Renal cortical epithelial cell (primary cell): ENCODE measurements around the gene SPTLC1. TPM values are rescaled to one million over a fixed set of nuclear protein-coding genes. Genes with fewer than 3 reads are reported as not detected.
"Not testable (repeated sequence)": the region's sequence is repeated elsewhere in the genome, so short reads cannot be mapped to it uniquely, and the experiment has no call there.

ENCODE experiments used
- DNase-seq: peaks from one replicate; pipeline ENCODE4 v3.0.0-alpha.2; 2011; ENCODE audit warnings: low read depth
- total RNA-seq: library from RNA; depleted of rRNA; stranded (reverse); fragments of >200 nt; gene quantifications from 2 replicates; pipeline ENCODE4 v1.2.3, GENCODE V29; 2014

The SPTLC1 gene
- total RNA-seq, 1 donor from 2014 or later: 144 TPM

GRCh38 chr9:92032891-92033290, 82.3 kb downstream of the SPTLC1 start:
- DNase-seq: no peak

DNA sequence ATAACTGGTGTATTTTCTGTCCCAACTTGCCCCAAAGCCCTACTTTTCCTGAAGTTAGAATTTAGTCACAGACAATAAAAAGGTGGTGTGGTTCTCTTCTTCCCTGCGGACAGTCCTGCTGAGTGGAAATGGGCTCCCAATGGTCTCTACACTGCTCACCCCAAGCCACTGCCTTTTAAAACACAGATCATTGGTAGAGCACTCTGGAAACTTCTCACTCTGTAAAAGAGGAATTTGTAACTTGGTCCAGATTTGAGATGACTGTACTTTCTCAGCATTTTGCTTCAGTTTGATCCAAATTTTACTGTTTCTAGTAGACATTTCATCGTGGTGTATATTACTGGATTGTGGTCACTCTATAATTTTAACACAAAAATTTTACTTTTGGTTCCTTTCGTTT, 84.8 kb downstream of the SPTLC1 start:
- no peak for DNase-seq

DNA sequence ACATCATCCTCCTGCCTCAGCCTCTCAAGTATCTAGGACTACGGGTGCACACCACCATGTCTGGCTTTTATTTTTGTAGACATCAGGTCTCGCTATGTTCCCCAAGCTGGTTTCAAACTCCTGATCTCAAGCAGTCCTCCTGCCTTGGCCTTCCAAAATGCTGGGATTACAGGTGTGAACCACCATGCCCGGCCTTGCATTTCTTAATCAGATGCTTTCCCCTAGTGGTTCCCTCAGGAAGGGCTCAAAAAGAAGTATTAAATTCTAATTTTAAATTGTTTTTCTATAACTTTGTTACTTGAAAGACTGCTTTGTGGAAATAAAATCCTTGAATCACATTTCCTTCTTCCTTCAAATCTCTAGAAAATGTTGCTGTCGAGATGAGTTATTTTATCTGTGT, 85.7 kb downstream of the SPTLC1 start:
- no peak for DNase-seq

- DNase-seq: no peak
Observed at GRCh38 chr9:92026206-92027002, 88.8 kb downstream of the SPTLC1 start.

DNA sequence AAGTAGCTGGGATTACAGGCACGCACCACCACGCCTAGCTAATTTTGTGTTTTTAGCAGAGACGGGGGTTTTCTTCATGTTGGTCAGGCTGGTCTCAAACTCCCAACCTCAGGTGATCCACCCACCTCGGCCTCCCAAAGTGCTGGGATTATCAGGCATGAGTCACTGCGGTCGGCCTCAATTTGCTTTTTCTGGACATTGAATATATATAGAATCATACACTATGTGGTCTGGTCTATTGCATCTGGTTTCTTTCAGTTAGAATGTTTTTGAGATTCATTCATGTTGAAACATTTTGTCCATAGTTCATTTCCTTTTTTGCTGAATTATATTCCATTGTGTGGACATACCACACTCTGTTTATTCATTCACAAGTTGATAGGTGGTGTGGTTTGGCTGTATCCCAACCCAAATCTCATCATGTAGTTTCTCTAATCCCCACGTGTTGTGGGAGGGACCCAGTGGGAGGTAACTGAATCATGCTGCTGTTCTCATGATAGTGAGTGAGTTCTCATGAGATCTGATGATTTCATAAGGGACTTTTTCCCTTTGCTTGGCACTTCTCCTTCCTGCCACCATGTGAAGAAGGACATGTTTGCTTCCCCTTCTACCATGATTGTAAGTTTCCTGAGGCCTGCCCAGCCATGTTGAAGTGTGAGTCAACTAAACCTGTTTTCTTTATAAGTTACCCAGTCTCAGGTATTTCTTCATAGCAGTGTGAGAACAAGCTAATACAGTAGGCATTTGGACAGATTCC, 93.2 kb downstream of the SPTLC1 start:
- DNase-seq: peak; percentile 26

- no peak for DNase-seq
Observed at GRCh38 chr9:92019658-92020057, 95.6 kb downstream of the SPTLC1 start.

GRCh38 chr9:92010705-92011536, 104.3 kb downstream of the SPTLC1 start:
- DNase-seq: no peak

GRCh38 chr9:92010253-92010652, 105.0 kb downstream of the SPTLC1 start:
- DNase-seq: not testable (repeated sequence)

DNA sequence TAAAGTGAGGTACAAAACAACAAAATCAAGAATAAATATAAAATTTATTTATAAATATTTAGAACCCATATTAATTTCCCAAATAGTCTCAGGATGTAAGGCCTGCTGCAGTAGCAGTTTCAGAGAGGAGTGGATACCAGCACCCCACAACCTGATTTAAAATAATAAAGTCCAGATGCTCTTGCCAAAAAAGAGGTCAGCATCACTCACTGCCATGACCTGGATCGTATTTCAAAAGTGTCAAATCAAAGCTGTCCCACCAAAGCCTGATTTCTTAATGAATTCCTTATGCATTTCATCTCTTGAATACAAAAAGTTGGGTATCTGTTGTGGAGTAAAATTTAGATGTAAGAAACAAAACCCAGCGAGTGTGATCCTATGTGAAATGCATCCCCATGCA, 107.2 kb downstream of the SPTLC1 start:
- DNase-seq: no peak

DNA sequence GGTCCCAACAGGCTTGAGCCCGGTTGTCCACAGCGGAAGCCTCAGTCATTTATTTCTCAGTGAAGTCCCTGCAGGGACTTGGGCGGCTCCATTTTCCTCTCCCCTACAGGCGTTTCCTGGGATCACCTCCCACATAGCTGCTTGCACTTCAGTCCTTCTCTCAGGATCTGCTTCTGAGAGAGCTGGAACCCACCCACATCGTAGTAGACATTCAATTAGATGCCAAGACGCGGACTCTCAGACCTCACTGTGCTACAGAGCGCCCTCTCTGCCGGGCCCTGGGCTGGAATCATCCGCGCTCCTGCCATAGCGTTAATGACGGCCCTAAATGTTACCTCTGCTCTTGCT, 111.2 kb downstream of the SPTLC1 start:
- no peak for DNase-seq

GRCh38 chr9:92003308-92004044, 111.7 kb downstream of the SPTLC1 start:
- DNase-seq: no peak

- not testable (repeated sequence) for DNase-seq
Observed at GRCh38 chr9:92001948-92002347, 113.3 kb downstream of the SPTLC1 start.

- no peak for DNase-seq
Observed at GRCh38 chr9:92001244-92001643, 114.0 kb downstream of the SPTLC1 start.

DNA sequence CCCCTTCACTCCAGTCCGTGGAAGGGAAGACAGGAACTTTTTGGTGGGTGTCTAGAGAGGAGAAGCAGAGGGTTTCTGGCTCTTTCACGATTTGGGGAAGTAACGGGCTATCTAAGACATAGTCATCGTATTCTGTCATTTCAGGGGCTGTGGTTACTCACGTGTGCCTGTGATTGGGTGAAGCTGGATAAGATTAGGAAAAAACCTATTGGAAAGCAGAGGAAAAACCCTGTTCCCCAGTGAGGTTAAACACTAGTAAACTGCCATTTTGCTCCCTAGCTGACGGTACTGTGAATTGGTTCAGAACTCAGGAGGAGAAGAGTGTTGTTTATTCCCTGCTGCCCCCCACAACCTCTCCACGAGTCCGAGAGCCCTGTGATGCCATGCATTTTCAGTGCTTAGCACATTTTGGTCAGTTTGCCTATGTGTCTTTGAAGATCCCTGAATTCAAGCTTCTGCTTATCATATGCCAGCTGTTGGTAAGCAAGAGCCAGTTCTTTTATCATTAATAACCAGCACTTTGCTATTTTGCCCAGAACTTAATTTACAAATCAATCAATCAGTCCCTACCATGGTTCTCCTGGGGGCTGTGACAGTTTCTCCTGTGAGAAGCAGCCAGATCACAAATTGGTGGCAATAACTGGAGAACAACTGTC, 120.1 kb downstream of the SPTLC1 start:
- no peak for DNase-seq

GRCh38 chr9:91994422-91994821, 120.8 kb downstream of the SPTLC1 start:
- no peak for DNase-seq

GRCh38 chr9:91992461-91993041, 122.7 kb downstream of the SPTLC1 start:
- no peak for DNase-seq

DNA sequence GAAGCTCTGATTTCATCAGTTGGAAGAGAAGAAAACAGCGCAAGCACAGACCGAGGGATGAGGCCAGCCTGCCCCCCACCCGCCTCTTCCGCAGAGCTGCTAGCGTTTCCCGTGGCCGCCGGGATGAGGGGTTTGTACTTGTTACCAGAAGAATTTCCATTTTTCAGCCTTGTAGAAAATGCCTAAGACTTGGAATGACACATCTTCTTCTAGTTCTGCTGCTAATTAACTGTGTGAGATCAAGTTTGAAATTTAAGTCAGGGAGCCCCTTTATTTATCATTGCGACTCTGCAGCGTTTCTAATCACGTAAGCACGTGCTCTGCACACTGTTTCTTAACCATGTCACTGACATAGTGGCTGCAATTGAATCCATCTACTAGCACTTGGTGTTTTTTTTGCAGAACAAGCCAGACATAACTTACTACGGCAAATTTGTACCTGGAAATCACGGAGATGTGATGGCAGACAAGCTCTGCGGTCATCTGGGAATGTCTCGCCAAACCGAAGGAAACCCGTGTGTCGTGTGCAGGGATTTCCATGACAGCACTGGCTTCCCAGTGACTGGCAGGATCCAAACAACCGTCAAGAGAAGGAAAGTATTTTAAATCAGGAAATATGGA, 123.4 kb downstream of the SPTLC1 start:
- DNase-seq: no peak

GRCh38 chr9:91986248-91986647, 129.0 kb downstream of the SPTLC1 start:
- no peak for DNase-seq

DNA sequence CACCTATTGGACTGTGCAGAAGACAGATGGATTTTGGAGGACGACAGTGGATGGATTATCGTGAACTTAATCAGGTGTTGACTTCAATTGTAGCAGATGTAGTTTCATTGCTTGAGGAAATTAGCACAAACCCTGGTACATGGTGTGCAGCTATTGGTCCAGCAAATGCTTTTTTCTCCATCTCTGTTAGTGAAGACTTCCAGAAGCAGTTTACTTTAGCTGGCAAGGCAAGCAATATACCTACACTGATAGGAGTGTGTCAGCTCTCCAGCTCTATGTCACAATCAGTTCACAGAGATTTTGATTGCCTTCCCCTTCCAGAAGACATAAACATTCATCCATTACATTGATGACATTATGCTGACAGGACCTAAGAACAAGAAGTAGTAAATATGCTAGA, 129.5 kb downstream of the SPTLC1 start:
- no peak for DNase-seq
